Stimulated activated CD4-positive, alpha-beta T cell treated with anti-CD3 and anti-CD28 coated beads, Interleukin-2, amount 100 ng/mL, for 24 hours (primary cell): ENCODE data around the gene SLC4A1.

Experiments
- DNase-seq, 2 donors: peaks; one replicate each; pipeline ENCODE4 v3.0.0-alpha.2; 2020

Gene SLC4A1

GRCh38 chr17:44283344-44284023, 15.5 kb upstream of the SLC4A1 start:
- no peak for DNase-seq

GRCh38 chr17:44282264-44282663, 14.3 kb upstream of the SLC4A1 start:
- DNase-seq: no peak

- no peak for DNase-seq
Measured at GRCh38 chr17:44281570-44281969, 13.6 kb upstream of the SLC4A1 start.

GRCh38 chr17:44280392-44280937, 12.5 kb upstream of the SLC4A1 start:
- no peak for DNase-seq

- DNase-seq: no peak
Measured at GRCh38 chr17:44279666-44280391, 11.9 kb upstream of the SLC4A1 start.

GRCh38 chr17:44279346-44279665, 11.4 kb upstream of the SLC4A1 start:
- DNase-seq: no peak

GRCh38 chr17:44277976-44278375, 10.0 kb upstream of the SLC4A1 start:
- no peak for DNase-seq

GRCh38 chr17:44273607-44274006, 5.7 kb upstream of the SLC4A1 start:
- no peak for DNase-seq

- DNase-seq: no peak
Measured at GRCh38 chr17:44272954-44273353, 5.0 kb upstream of the SLC4A1 start.

- DNase-seq: no peak
Measured at GRCh38 chr17:44272321-44272951, 4.5 kb upstream of the SLC4A1 start.

GRCh38 chr17:44269535-44270240, 1.8 kb upstream of the SLC4A1 start:
- DNase-seq: no peak

- no peak for DNase-seq
Measured at GRCh38 chr17:44268709-44269534, 987 bp upstream of the SLC4A1 start.

- no peak for DNase-seq
Measured at GRCh38 chr17:44267165-44267455, 825 bp downstream of the SLC4A1 start.

- no peak for DNase-seq
Measured at GRCh38 chr17:44266402-44267164, 1.4 kb downstream of the SLC4A1 start.

- no peak for DNase-seq
Measured at GRCh38 chr17:44263345-44263902, 4.5 kb downstream of the SLC4A1 start.

- no peak for DNase-seq
Measured at GRCh38 chr17:44262654-44263225, 5.2 kb downstream of the SLC4A1 start.

GRCh38 chr17:44260296-44260695, 7.6 kb downstream of the SLC4A1 start:
- no peak for DNase-seq

GRCh38 chr17:44258811-44259351, 9.1 kb downstream of the SLC4A1 start:
- DNase-seq: no peak

GRCh38 chr17:44257815-44258760, 9.8 kb downstream of the SLC4A1 start:
- no peak for DNase-seq

- DNase-seq: no peak
Measured at GRCh38 chr17:44256671-44257070, 11.3 kb downstream of the SLC4A1 start.
